NCI-H748 (cell line): ENCODE results near the gene GDF7.
"Not testable (repeated sequence)": the region's sequence is repeated elsewhere in the genome, so short reads cannot be mapped to it uniquely, and the experiment has no call there.

Source experiments
- DNase-seq: peaks from one replicate; lab custom pipeline; 2025; ENCODE audit not compliant: unreplicated experiment; lab: John Stamatoyannopoulos, UW

Gene GDF7

GRCh38 chr2:20696366-20696765 is 29.4 kb downstream of the GDF7 start:
- DNase-seq: no peak

GRCh38 chr2:20697322-20697934 is 30.5 kb downstream of the GDF7 start:
- DNase-seq: no peak

- no peak for DNase-seq
These were observed 32.1 kb downstream of the GDF7 start for GRCh38 chr2:20698916-20699613.

GRCh38 chr2:20702563-20702962 is 35.6 kb downstream of the GDF7 start:
- DNase-seq: no peak

GRCh38 chr2:20704886-20705285 is 37.9 kb downstream of the GDF7 start:
- no peak for DNase-seq

- DNase-seq: no peak
These were observed 39.3 kb downstream of the GDF7 start for GRCh38 chr2:20706217-20706616.

GRCh38 chr2:20706786-20707185 is 39.8 kb downstream of the GDF7 start:
- DNase-seq: no peak

- DNase-seq: no peak
These were observed 40.7 kb downstream of the GDF7 start for GRCh38 chr2:20707601-20708000.

- DNase-seq: peak; percentile 6
These were observed 44.7 kb downstream of the GDF7 start for GRCh38 chr2:20711641-20712040.

GRCh38 chr2:20713585-20713984 is 46.6 kb downstream of the GDF7 start:
- DNase-seq: not testable (repeated sequence)

GRCh38 chr2:20714412-20714811 is 47.5 kb downstream of the GDF7 start:
- DNase-seq: not testable (repeated sequence)

- DNase-seq: not testable (repeated sequence)
These were observed 49.2 kb downstream of the GDF7 start for GRCh38 chr2:20716164-20716563.

- DNase-seq: no peak
These were observed 50.7 kb downstream of the GDF7 start for GRCh38 chr2:20717641-20718040.

GRCh38 chr2:20722592-20723240 is 55.8 kb downstream of the GDF7 start:
- no peak for DNase-seq

GRCh38 chr2:20723543-20723942 is 56.6 kb downstream of the GDF7 start:
- DNase-seq: no peak

- no peak for DNase-seq
These were observed 57.6 kb downstream of the GDF7 start for GRCh38 chr2:20724500-20725053.

- DNase-seq: no peak
These were observed 58.8 kb downstream of the GDF7 start for GRCh38 chr2:20725782-20726181.

GRCh38 chr2:20726913-20727312 is 60.0 kb downstream of the GDF7 start:
- DNase-seq: no peak

GRCh38 chr2:20728114-20728758 is 61.3 kb downstream of the GDF7 start:
- no peak for DNase-seq
